NCI-H2196 treated with DMSO at 0.1 percent for 48 hours (cell line): ENCODE measurements around the gene PRLR.

Source experiments
- DNase-seq: peaks from one replicate; lab custom pipeline; 2025; ENCODE audit not compliant: unreplicated experiment; lab: John Stamatoyannopoulos, UW

Gene PRLR

DNA sequence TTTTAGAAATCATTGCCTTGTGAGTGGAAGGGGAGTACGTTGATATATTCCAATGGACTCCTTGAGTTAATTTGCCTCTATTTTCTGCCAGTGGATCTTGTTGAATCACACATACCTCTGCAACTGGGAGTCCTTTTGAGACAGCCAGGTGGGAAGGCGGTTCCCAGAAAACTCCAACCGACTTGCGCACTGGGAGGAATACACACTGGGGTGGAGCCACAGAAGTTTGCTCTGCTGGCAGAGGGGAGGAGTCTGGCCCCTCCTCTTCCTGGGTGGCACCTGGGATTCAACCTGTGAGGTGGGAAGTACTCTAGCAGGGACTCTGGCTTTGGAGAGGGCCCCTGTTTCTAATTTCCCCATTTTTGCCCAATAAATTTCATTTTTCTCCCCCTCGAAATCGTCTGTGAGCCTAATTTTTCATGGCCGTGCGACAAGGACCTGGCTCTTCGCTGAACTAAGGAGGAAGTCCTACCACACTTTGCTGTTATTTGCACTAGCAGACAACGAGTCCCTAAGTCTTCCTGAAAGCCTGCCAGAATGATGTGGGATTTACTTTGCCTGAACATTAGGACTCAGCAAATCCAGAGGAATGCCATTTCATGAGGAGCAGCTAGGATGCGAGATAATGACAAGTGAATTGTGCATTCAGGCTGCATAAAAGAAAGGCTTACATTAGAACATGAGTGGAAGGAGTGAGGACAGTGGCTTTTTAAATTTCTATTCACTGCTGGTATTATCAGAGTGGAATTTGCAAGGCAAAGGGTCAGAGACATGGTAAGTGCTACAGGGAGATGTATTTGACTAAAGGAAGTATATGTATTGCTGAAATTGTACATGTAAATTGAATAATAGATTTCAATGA is 67.2 kb downstream of the PRLR start:
- DNase-seq: no peak

DNA sequence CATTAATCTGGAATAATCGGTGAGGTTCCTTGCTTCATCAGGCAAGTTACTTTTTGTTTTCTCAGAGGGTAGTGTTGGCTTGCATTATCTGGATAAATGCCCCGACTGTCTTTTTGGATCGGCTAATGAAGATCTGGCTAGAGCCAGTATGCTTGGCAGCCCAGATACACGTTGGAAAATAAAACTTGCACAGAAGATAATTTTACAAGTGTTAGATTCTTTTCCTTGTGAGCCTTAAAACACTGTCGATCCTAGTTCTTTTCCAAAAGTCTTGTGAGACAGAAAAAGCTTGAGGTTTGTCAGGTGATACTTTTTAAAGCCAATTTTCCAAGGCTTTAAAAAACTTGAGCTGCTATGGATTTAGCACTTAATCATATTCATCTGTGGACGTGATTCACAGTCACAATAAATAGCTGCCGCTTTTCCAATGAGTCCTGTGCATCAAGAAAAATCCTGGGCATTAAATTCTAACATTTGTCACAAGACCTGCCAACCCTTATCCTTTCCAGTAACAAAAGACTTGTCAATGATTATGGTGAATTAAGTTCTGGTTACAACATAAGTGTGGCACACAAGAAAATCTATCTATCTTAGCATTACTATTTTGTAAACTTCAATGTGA is 68.5 kb downstream of the PRLR start:
- DNase-seq: no peak

DNA sequence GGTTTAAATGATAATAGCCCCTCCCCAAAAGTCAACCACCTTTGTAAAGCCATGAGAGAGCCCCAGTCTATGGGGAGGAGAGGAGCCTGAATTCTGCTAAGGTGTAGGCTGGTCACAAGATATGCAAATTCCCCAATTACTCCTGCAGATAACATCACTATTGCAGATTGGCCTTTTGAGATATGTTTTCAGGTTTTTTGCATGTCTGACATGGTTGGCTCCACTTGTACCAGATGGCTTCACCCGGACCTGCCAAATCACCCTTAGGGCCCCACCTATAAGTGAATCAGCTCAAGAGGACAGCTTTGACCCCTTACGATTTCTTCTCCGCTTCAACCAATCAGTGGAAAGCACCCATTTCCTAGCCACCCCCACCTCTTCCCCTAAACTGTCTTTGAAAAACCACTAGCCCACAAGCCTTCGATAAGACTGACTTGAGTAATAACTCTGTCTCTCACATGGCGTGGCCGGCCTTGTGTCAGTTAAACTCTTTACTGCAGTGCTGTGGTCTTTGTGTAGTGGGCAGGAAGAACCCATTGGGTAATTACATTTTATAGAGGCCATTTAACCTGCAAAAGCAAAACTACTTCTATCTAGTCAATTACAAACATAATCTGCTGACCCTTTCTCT is 69.7 kb downstream of the PRLR start:
- no peak for DNase-seq

DNA sequence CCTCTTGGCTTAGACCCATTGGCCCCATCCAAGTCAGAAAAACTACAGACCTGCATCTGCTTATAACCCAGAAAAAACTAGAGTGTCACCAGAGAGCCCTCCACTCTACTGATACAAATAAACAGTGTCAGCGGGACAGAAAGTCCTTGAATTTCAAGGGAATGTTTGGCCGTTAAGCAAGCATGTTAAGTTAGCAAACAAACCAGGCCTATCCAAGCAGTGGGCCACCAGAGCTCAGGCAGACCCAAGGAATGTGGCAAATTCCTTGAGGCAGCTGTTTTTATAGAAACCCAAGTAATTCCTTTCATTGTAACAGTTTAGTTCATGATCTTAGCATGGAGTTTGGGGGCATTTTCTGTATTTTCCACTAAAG is 70.9 kb downstream of the PRLR start:
- no peak for DNase-seq

DNA sequence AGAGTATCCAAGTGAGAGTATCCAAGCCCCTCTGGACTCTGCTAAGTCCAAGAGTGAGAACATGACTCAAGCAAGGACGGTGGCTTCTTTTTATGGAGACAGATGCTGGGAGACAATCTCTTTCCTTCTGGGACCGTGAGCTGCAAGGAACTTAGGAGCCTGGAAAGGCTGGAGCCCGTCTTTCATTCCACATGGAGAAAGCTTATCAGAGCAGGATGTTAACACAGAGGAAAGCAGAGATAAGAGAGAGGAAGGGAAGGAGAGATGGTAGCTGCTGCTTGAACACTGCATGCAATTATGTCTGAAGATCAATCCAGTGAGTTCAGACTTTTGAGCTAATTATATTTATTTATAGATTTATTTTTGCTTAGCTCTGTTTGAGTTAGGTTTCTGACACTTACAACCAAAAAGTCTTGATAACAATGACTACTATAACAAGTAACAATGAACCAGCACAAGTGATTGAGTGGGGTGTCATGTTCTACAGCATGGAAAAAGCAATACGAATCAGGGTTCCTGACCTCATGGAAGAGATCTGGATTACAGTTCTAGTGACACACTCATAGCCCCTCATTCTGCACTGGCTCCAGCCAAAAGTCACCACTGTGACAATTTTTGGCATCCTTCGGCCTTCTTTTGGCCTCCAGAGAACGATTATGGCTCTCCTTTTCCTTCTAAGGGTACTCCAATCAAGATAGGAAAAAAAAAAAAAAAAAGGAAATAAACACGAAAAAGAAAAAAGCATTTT is 71.5 kb downstream of the PRLR start:
- DNase-seq: no peak

DNA sequence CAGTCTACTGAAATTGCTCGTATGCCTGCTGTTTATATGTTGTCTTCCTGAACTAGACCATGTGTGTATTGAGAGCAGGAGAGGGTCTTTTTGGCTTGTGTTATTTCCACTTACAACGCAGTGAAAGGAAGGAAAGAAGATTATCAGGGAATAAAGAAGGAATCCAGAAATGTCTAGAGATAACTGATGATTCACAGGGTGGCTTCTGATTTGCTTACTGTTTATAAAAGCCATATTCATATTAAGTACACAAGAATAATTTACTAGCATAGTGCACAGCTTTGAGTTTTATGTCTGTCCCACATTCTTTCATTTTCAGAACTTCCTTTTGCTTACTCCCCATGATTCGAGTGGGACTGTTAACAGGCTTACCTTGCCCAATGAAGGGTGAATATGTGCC is 72.1 kb downstream of the PRLR start:
- DNase-seq: no peak

DNA sequence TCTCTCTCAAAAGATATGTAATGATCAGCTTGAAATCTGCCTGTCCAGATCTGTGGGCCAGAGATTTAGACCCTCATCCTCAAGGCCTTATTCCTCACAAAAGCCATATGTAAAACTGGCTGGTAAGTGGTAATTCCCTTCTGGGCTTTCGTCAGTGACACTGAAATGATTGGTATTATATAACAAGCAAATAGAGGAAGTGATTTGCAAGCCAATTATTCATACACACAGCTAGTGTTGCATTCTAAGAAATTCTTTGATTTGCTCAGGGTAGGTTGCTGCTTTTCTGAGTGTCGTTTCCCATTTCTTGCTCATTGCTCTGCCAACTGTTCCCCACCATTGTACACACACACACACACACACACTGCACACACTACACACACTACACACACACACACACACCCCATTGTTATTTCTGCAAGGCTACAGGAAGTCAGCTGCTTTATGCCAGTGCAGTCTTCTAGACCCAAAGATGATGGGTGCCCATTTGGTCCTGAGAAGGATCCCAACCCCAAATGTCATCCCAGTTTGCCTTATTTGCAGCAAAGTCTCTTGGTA is 76.8 kb downstream of the PRLR start:
- no peak for DNase-seq

DNA sequence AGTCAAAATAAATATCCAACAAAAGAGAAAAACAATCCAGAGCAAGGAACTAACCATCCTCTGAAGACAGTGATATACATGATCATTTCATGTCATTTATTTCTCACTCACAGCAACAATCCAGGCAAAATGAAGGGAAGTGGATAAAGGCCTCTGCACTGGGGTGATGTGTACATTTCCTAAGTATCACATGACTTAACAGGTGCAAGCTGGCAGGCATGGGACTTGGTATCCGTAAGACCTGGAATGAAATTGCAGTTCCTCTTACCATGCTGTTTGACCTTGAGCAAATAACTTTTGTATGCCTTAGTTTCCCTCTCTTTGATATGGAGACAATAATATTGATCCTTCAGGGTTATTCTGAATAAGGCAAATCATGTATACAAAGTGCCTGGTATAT is 77.6 kb downstream of the PRLR start:
- no peak for DNase-seq

DNA sequence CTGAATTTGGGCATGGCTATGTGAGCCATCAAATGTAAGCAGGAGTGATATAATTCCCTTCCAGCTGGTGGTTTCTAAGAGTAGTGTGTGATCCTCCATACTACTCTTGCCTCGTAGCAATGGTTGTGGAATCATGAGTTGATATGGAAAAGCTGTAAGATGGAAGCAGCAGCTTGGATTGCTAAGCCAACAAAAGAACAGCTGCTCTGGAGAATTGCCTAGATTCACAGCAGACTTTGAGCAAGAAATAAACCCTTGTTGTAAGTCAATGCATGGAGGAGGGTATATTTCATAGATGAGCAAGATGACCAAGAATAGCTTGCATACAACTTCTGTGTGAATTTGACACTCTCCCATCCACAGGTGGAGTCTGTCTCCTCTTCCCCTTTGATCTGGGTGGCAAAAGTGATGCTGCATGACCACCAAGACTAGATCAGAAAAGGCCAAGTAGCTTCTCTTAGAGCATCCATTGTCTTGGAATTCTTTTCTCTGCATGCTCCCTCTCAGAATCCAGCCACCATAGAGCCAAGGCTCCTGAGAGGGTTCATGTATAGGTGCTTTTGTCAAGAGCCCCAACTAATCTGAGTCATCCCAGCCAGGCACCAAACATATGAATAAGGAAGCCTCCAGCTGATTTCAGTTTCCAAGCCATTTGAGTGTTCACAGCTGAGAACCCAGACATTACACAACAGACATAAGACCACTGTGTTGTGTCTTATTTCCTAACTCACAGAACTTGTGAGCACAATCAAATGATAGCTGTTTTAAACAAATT is 79.0 kb downstream of the PRLR start:
- no peak for DNase-seq

DNA sequence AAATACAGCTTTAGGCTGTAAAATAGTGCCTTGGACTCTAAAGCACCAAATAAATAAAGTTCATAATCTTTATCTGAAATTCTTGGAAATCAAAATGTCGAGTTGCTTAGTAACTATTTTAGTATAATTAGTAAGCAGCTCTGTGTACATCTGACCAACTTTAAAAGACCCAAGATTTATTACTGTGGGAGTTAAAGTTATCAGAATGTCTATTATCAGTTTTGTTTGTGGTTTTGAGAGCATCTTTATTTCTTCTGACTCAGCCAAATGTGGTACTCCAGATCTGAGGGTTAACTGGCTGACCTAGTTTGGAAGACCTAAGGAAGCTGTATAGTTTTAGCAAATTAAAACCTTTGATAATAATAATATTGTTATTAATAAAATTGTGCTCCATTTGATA is 81.2 kb downstream of the PRLR start:
- DNase-seq: no peak

DNA sequence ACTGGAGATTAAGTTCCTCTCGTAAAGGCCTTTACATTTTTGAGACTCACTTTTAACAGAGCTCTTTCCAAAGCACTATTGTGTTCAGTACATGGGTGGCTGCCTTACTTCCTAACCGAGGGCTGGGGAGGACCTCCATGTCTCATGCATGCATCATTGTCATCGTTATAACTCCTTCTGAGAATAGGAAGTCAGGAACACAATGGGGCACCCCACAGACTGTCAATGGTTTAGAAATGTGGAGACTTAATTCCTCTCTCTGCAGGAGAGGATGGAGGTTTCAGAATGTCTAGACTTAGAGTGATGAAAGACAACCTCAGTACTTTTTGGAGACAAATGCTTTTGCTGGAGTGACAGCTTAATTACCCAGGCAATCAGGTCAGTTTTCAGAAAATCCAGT is 83.9 kb downstream of the PRLR start:
- no peak for DNase-seq

DNA sequence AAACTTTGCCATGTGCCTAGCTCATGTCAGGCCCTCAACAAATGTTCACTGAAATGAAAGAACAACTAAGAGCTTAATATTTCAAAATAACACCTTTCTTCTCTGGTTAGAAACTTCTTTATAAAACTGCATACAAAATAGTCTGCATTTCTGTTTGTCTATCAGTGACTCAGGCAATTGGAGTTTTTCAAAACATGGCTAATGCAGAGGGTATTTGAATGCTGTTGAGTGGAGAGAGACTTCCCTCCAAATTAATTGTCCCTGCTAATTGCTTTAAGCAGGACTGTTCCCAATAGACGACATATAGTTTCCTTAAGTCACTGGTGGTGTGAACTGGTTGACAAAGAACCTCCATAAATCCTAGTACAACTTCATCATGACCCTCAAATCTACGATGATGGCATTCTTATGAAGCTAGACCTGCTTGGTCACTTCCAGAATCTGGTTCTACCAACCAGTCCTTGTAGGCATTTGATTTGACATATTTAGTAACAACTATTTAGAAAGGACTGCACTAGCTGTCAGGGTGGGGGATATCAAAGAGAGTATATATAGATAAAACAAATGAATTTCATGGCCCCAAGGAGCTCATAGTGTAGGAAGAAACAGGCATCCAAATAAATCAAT is 84.5 kb downstream of the PRLR start:
- no peak for DNase-seq

DNA sequence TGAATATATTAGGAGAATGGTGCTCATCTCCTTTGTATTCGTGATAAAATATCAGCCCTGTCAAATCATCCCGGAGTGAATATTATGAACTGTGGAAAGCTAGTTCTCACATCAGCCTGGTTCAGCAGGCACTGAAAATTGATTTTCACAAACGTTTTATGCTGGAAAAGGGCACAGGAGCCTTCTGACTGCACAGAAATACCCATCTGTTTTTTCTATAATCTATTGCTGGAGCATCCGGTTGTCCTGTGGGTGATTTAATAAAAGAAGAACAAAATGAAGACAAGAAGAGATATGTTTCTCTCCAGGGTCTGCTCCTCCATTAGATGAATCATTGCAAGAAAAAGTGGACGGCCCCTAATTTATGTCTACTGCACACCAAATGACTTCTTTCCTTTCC is 85.3 kb downstream of the PRLR start:
- DNase-seq: no peak

DNA sequence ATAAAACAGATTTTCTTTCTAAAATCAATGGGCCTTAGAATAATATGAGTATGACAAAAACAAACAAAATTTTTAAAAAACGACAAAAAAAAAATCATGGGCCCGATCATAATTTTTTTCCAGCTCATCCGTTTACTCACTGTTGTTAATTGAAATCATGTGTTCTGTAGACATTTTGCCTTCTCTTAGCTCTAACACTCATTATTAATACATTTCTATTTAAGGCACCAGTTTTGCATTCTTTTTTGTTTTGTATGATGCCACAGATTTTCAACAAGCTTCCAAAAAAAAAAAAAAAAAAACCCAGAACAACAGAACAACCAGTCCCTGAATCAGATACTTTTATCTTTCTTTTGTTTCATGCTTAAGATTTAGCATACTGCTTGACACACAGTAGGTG is 86.4 kb downstream of the PRLR start:
- DNase-seq: no peak

DNA sequence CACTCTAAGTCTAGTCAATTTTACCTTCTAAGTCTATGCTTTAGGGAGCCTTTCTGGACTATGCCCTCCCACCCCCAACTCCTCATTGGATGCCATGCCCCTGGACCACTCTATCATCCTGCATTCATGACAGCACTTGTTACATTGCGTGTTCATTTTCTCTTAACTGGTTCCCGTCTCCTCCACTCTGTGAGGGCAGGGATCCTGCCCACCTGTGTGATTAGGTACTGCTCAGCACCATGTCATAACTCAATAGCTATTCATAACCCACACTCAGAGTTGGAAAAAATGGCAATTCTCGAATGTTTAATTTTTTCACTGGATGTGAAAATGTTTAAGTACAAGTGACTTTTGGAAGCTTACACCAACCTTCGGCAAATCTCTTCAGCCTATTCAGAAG is 88.5 kb downstream of the PRLR start:
- DNase-seq: no peak

DNA sequence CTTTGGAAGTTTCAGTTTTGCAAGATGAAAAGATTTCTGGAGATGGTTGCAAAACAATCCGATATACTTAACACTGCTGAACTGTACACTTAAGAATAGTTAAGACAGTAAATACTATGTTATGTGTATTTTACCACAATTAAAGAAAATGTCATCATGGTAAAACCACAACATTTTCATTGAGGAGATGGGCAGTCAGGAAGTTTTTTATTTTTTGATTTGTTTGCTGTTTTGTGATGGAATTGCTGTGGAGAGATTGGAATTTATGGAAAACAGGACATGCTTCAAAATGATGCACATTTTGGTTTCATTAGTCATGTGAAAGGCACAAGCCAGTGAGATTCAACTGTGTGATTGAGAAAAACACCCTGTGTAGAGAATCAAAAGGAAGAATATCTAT is 92.1 kb downstream of the PRLR start:
- DNase-seq: no peak

DNA sequence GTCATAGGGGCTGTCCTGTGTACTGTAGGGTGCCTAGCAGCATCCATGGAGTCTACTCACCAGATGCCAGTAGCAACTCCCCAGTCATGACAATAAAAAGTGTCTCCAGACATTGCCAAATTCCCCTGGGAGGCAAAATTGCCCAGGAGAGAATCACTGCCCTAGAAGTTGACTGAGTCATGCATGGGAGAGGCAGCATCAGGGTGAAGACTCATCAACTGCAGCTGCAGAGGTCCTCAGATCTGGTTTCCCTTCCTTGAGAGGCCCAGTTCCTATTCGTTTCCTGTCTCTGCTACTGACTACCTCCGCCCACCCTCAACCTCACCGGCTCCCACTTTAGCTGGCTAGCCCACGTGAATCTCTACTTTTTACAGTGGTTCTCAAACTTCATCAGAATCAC is 93.9 kb downstream of the PRLR start:
- no peak for DNase-seq

DNA sequence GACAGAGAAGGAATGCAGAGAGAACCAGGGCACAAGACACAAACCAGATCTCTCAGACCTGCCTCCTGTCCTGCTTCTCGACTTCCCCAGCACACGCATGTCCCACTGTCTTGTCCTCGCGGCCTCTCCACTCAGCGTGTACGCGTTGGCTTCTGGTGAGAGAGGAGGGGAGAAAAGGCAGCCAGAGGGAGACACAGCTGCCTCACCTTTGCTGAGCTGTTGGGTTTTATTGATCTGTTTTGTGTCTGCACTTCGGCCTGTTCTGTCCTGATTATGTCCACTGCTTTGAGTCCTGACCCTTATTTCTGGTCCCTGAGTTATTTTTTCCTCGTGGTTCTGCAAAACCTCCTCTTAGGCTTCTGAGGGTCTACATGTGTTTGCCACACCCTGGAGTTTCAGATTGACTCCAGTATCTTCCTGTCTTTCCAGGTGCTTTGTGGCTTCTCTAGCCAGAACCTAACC is 95.0 kb downstream of the PRLR start:
- no peak for DNase-seq

DNA sequence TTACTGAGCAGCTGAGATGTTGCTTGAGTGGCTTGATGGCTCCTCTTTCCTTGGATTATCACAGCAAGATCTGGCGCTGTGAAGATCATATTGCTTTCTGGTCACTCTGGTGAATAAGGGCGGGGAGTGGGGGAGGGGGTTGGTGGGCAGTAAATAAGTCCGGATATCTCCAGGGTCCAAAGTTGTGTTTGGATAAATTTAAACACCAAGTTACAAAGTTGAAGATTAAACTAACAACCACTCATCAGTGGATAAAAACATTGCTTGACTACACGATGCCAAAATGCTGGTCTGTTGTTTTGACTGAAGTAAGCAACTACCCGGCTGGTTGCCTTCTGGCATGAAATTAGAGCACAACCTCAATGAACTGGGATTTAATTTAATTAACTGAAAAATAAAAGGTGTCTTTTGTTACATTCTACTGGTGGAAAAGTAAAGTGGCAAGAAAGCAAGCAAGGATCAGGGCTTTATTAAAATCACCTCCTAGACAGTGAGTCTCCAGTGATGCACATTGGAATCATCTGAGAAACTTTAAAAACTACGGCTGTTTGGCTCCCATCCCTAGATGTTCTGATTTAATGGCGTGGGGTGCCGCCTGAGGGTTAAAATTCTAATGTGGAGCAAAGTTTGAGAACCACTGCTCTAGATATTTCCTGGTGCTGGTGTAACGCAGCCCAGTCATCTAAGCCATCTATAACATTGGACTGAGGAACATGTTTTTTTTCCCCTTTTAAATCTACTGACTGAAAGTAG is 95.8 kb downstream of the PRLR start:
- no peak for DNase-seq
